SK-N-MC (cell line): Measurements from ENCODE around the gene ALDH1L2.

Source experiments
- DNase-seq: peaks from one replicate; pipeline ENCODE4 v3.0.0-alpha.2; 2011; ENCODE audit warnings: low read depth, low spot score
- H3K27ac ChIP-seq: fragments of 200-600 bp; sonication (generic); 2 replicates; pipeline ENCODE4 v1.5.1; 2016; ENCODE audit warnings: mixed run types
- H3K36me3 ChIP-seq: fragments of 200-600 bp; sonication (generic); 2 replicates; pipeline ENCODE4 v1.6.1; 2017; ENCODE audit warnings: antibody characterized with exemption, low read length, mixed read lengths; ENCODE audit not compliant: insufficient read depth
- H3K4me3 ChIP-seq: fragments of 200-600 bp; sonication (generic); 2 replicates; pipeline ENCODE4 v1.5.1; 2016
- H3K9ac ChIP-seq: fragments of 200-600 bp; sonication (generic); 2 replicates; pipeline ENCODE4 v1.8.0; 2017; ENCODE audit warnings: mixed run types, mixed read lengths; ENCODE audit not compliant: insufficient read length
- H3K9me3 ChIP-seq: fragments of 200-600 bp; sonication (generic); 2 replicates; pipeline ENCODE4 v1.6.1; 2017; ENCODE audit warnings: low read depth, mild to moderate bottlenecking, antibody characterized with exemption, low read length, moderate library complexity, mixed read lengths
- EZH2 ChIP-seq: fragments of 200-600 bp; sonication (generic); IDR thresholded peaks from one replicate; pipeline ENCODE4 v1.6.1; 2017; ENCODE audit warnings: antibody characterized with exemption
- FOXP2 ChIP-seq: optimal IDR thresholded peaks from 2 replicates; pipeline ENCODE3; 2011; ENCODE audit warnings: mild to moderate bottlenecking, moderate library complexity; ENCODE audit not compliant: insufficient read depth; ENCODE audit errors: extremely low read length, control extremely low read depth
- POLR2AphosphoS5 ChIP-seq: IDR thresholded peaks from 2 replicates; pipeline ENCODE4 v1.6.1; 2012; ENCODE audit warnings: mild to moderate bottlenecking, low read depth, low read length, borderline replicate concordance

ALDH1L2 gene

DNA sequence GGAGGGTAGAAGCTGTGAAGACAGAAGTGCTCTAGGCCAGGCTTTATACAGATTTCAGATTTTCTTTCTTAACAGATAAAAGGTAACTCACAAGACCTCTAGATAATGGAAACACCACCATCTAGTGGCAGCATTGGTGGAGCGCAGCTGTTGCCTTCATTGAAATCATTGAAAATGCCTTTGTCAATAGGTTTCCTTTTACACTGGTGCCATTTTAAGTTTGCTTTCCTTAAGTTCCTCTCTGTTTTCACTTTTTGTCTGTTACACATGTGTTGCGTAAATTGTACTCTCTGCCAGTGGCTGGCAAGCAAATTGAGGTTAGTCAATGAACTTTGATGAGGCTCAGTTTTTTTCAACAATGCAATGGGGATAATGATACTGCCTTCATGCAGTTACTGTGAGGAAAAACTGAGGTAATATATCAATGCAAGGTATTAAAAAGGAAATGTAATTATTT lies 31.1 kb downstream of the ALDH1L2 start:
- no peak overlapping the region for H3K27ac ChIP-seq
- peaks cover 57% of the 10 kb centered on the region for H3K36me3 ChIP-seq
- no peak overlapping the region for H3K4me3 ChIP-seq
- H3K9ac ChIP-seq: no peak overlapping the region
- no peaks in the 10 kb centered on the region for H3K9me3 ChIP-seq
- DNase-seq: peak; percentile 63
- TF ChIP-seq EZH2 (no peak), FOXP2 (no peak), POLR2AphosphoS5 (no peak)

GRCh38 chr12:105051981-105052380 lies 32.3 kb downstream of the ALDH1L2 start:
- Histone ChIP-seq H3K36me3 (peaks cover 57% of the 10 kb centered on the region), H3K9me3 (no peaks in the 10 kb centered on the region), H3K27ac (no peak overlapping the region), H3K9ac (no peak overlapping the region), H3K4me3 (no peak overlapping the region)
- TF ChIP-seq EZH2 (no peak), FOXP2 (no peak), POLR2AphosphoS5 (no peak)
- no peak for DNase-seq

DNA sequence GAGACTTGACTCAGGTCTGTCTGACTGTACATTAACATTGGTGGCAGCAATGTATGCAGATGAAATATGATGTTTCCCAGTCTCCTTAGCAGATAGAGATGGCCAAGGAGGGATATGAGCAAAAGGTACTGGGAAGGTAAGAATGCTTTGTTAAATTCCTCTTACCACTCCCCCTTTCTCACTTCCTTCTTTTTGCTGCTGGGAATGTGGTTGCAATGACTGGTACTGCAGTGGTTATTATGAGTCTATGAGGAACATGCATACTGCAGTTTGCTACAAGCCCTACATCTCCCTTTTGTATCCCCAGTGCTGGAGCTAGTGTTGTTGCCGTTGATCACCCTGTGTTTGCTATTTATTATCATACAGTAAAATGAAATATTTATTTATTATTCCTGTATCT lies 35.9 kb downstream of the ALDH1L2 start:
- TF ChIP-seq POLR2AphosphoS5 (no peak), FOXP2 (no peak), EZH2 (no peak)
- DNase-seq: no peak
- peaks cover 57% of the 10 kb centered on the region for H3K36me3 ChIP-seq
- no peak overlapping the region for H3K4me3 ChIP-seq
- H3K27ac ChIP-seq: no peak overlapping the region
- no peaks in the 10 kb centered on the region for H3K9me3 ChIP-seq
- no peak overlapping the region for H3K9ac ChIP-seq

GRCh38 chr12:105047308-105047707 lies 37.0 kb downstream of the ALDH1L2 start:
- H3K9ac ChIP-seq: no peak overlapping the region
- H3K27ac ChIP-seq: no peak overlapping the region
- peaks cover 56% of the 10 kb centered on the region for H3K36me3 ChIP-seq
- H3K9me3 ChIP-seq: no peaks in the 10 kb centered on the region
- DNase-seq: no peak
- no peak overlapping the region for H3K4me3 ChIP-seq
- no peak for TF ChIP-seq POLR2AphosphoS5
- TF ChIP-seq EZH2: no peak
- TF ChIP-seq FOXP2: no peak

DNA sequence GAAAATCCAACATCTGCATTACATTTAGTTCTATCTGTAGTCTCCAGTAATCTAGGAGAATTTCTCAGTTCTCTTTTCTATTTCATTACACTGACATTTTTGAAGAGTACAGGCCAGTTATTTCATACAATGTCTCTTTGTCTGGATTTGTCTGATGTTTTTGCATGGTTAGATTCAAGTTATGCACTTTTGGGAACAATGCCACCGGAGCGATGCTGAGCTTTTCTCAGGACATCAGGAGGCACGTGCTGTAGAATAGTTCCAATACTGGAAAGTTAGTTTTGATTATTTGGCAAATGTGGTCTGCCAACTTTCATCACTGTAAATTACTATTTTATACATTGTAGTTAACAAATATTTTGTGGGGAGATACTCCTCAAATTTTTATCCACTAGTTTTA lies 43.1 kb downstream of the ALDH1L2 start:
- DNase-seq: no peak
- Histone ChIP-seq H3K27ac (no peak overlapping the region), H3K36me3 (peaks cover 43% of the 10 kb centered on the region; the same call in 1 of the 2 replicates), H3K9me3 (no peaks in the 10 kb centered on the region), H3K4me3 (no peak overlapping the region), H3K9ac (no peak overlapping the region)
- TF ChIP-seq EZH2 (no peak), FOXP2 (no peak), POLR2AphosphoS5 (no peak)

DNA sequence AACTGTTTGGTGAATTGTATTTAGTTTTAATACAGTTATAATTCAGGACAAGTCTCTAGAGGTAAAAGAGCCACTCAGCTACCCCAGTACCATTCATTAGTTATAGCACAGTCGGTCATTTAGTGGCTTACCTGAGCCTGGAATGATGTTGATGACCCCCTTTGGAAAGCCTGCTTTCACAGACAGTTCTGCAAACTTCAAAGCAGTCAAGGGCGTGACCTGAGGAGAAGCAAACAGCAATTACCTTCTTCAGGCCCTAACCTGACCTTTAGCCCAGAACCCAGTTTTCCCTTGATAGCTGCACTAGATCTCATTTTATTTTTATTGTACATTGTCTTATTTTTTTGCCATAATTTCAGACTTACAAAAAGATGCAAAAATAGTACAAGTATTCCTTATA lies 43.8 kb downstream of the ALDH1L2 start:
- H3K27ac ChIP-seq: no peak overlapping the region
- peaks cover 41% of the 10 kb centered on the region; the same call in 1 of the 2 replicates for H3K36me3 ChIP-seq
- TF ChIP-seq FOXP2: no peak
- no peak for TF ChIP-seq EZH2
- no peak for TF ChIP-seq POLR2AphosphoS5
- H3K4me3 ChIP-seq: no peak overlapping the region
- DNase-seq: no peak
- no peak overlapping the region for H3K9ac ChIP-seq
- H3K9me3 ChIP-seq: no peaks in the 10 kb centered on the region

DNA sequence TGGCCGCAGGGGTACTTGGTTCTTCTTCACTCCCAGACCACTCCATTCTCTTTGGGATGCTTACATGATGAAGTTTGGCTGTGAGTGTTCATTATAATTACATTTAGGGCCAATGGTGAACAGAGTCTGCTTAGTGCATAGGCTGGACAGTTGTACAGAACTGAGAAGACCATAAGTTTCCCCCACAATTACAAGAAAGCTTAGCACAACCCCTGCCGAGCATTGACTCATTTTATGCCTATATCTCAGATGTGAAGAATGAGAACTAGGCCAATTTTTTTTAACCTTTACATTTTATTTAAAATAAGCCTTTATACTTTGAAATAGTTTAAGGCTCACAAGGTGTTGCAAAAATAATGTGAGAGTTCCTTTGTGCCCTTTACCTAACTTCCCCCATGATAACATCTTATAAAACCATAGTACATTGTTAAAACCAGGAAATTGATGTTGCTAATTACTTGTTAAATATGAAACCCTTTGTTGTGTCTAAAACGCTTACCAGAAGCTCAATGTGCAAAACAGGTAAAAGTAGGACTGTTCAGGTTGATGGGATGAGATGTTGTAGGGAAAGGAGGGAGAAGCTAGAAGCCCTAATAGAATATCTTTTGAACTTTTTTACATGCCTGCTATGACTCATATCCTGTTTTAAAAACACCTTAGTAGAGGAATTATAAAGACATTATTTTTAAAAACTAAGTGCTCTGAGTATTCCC lies 47.2 kb downstream of the ALDH1L2 start:
- TF ChIP-seq EZH2 (no peak), POLR2AphosphoS5 (no peak), FOXP2 (no peak)
- no peak overlapping the region for H3K9ac ChIP-seq
- no peak for DNase-seq
- H3K4me3 ChIP-seq: no peak overlapping the region
- no peaks in the 10 kb centered on the region for H3K9me3 ChIP-seq
- no peak overlapping the region for H3K27ac ChIP-seq
- H3K36me3 ChIP-seq: peaks cover 55% of the 10 kb centered on the region; the same call in 1 of the 2 replicates

- TF ChIP-seq POLR2AphosphoS5 (no peak), FOXP2 (no peak), EZH2 (no peak)
- peak; percentile 32 for DNase-seq
- Histone ChIP-seq H3K36me3 (peaks cover 72% of the 10 kb centered on the region), H3K4me3 (no peak overlapping the region), H3K27ac (peak overlapping the region; percentile 22; the same call in 1 of the 2 replicates), H3K9me3 (no peaks in the 10 kb centered on the region), H3K9ac (no peak overlapping the region)
These were observed 50.4 kb downstream of the ALDH1L2 start for GRCh38 chr12:105033851-105034250.

DNA sequence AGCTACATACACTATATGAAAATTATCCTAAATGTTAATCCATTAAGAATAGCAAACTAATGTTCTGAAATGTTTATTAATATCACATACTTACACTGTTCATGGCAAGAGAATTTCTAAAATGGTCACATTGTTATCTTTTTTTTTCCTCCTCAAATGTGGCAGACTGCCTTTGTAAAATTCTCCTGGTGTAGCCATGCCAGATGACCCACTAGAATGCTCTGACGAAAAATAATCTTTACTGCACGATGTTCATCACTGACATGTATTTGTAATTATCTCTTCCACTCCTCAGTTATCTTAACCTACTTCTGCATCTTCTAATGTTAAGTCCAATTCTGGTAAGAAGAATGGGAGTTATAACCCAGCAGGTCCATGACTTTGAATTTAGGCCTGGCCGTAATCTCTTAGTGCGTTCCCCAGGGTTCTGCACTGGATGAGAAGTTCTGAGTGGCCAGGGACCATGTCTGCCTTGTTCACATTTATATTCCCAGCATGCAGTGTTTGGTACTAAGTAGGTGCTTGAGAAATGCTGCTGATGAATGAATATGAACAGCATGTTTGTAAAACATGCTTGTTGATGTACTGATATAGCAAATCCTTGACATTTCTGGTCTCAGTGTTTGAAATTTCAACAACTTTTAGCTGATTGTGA lies 51.4 kb downstream of the ALDH1L2 start:
- peaks cover 71% of the 10 kb centered on the region for H3K36me3 ChIP-seq
- no peak overlapping the region for H3K27ac ChIP-seq
- H3K9me3 ChIP-seq: no peaks in the 10 kb centered on the region
- TF ChIP-seq POLR2AphosphoS5: no peak
- TF ChIP-seq FOXP2: no peak
- TF ChIP-seq EZH2: no peak
- DNase-seq: no peak
- no peak overlapping the region for H3K9ac ChIP-seq
- no peak overlapping the region for H3K4me3 ChIP-seq
